Brain microvascular endothelial cell (primary cell): ENCODE data around the gene TBXA2R.

Experiments
- DNase-seq: peaks from one replicate; pipeline ENCODE4 v3.0.0-alpha.2; 2020
- H3K27ac ChIP-seq: fragments of 250-450 bp; sonication (Bioruptor Pico); 2 replicates; pipeline ENCODE4 v1.5.1; 2020; ENCODE audit warnings: mild to moderate bottlenecking, moderate library complexity
- H3K27me3 ChIP-seq: fragments of 250-450 bp; sonication (Bioruptor Pico); replicated peaks from 2 replicates; pipeline ENCODE4 v1.5.1; 2020; ENCODE audit warnings: mild to moderate bottlenecking
- H3K36me3 ChIP-seq: fragments of 250-450 bp; sonication (Bioruptor Pico); replicated peaks from 2 replicates; pipeline ENCODE4 v1.5.1; 2020; ENCODE audit warnings: mild to moderate bottlenecking
- H3K4me3 ChIP-seq: 2 replicates; pipeline ENCODE4 v1.5.1; 2011; ENCODE audit warnings: low read depth, mild to moderate bottlenecking, control low read depth, low read length, moderate library complexity
- CTCF ChIP-seq: IDR thresholded peaks from 2 replicates; pipeline ENCODE4 v1.5.1; 2011; ENCODE audit warnings: low read depth, mild to moderate bottlenecking, moderate library complexity, low read length, control low read depth, inconsistent platforms; ENCODE audit errors: missing control alignments
- in situ Hi-C: cut with HindIII; loops from 2 replicates; pipeline ENCODE4 v1.10.0; 2017; ENCODE audit warnings: low sequenced_read_pairs, low pct_ligation_motif_present

The TBXA2R gene

GRCh38 chr19:3619631-3620012, 12.9 kb upstream of the TBXA2R start:
- Histone ChIP-seq H3K36me3 (peaks cover 22% of the 10 kb centered on the region), H3K27ac (no peak overlapping the region), H3K4me3 (no peak overlapping the region), H3K27me3 (no peaks in the 10 kb centered on the region)
- no peak for DNase-seq
- TF ChIP-seq CTCF: no peak
- in situ Hi-C loops: no loop called here

- no peaks in the 10 kb centered on the region for H3K27me3 ChIP-seq
- H3K4me3 ChIP-seq: no peak overlapping the region
- no peak for DNase-seq
- no peak for TF ChIP-seq CTCF
- no peak overlapping the region for H3K27ac ChIP-seq
- in situ Hi-C loops: no loop called here
- H3K36me3 ChIP-seq: peaks cover 22% of the 10 kb centered on the region
Measured at GRCh38 chr19:3618811-3619630, 12.3 kb upstream of the TBXA2R start.

- in situ Hi-C loops: no loop called here
- Histone ChIP-seq H3K27ac (no peak overlapping the region), H3K36me3 (peaks cover 22% of the 10 kb centered on the region), H3K4me3 (no peak overlapping the region), H3K27me3 (no peaks in the 10 kb centered on the region)
- peak; percentile 98 for TF ChIP-seq CTCF
- DNase-seq: no peak
Measured at GRCh38 chr19:3618144-3618810, 11.6 kb upstream of the TBXA2R start.

- Histone ChIP-seq H3K4me3 (no peak overlapping the region), H3K36me3 (peaks cover 20% of the 10 kb centered on the region), H3K27ac (no peak overlapping the region), H3K27me3 (no peaks in the 10 kb centered on the region)
- no peak for DNase-seq
- TF ChIP-seq CTCF: no peak
- in situ Hi-C loops: no loop called here
Measured at GRCh38 chr19:3617463-3617862, 10.8 kb upstream of the TBXA2R start.

- in situ Hi-C loops: no loop called here
- Histone ChIP-seq H3K36me3 (peaks cover 25% of the 10 kb centered on the region), H3K27me3 (no peaks in the 10 kb centered on the region), H3K27ac (no peak overlapping the region), H3K4me3 (no peak overlapping the region)
- TF ChIP-seq CTCF: no peak
- no peak for DNase-seq
Measured at GRCh38 chr19:3615524-3616135, 9.0 kb upstream of the TBXA2R start.
